ENCODE results near the gene SLCO1A2.
"Not testable (repeated sequence)": the region's sequence is repeated elsewhere in the genome, so short reads cannot be mapped to it uniquely, and the experiment has no call there.

Gene SLCO1A2

GRCh38 chr12:21334771-21335325 is at the start of gene SLCO1A2:
Gene SLCO1A2 (minus strand): TSS chr12:21334917. CDS start chr12:21334647, 270 bp downstream.
- no peak for DNase-seq

DNA sequence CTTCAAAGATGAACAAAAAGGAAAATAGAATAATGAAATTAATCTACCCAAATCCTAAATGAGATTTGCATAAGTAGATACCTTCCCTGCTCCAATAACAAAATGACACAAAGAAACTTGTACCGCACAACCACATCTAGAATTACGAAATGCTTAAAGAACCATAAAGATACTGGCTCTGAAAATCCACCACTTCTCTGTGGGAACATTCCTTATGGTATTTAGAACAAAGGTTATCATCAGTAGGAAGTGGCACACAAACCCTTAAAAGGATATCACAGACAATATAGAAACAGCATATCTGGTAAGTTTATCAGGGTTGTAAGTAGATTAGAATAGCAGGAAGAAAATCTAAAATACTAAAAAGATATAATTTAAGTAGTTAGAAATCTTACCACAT is 49.5 kb upstream of the SLCO1A2 start:
- DNase-seq, result no peak

DNA sequence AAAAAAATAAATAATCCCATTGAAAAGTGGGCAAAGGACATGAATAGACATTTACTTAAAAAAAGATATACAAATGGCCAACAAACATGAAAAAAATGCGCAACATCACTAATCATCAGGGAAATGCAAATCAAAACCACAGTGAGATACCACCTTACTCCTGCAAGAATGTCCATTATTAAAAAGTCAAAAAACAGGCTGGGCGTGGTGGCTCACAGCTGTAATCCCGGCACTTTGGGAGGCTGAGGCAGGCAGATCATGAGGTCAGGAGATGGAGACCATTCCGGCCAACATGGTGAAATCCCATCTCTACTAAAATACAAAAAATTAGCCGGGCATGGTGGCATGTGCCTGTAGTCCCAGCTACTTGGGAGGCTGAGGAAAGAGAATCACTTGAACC is 46.6 kb upstream of the SLCO1A2 start:
- DNase-seq, result not testable (repeated sequence)

GRCh38 chr12:21379218-21379617 is 44.5 kb upstream of the SLCO1A2 start:
- DNase-seq, result no peak

GRCh38 chr12:21372602-21373001 is 37.9 kb upstream of the SLCO1A2 start, which contains the start of gene IAPP:
Gene IAPP (plus strand): TSS chr12:21372902. CDS start chr12:21373352, 450 bp downstream.
- no peak for DNase-seq

GRCh38 chr12:21370845-21371449 is 36.2 kb upstream of the SLCO1A2 start:
- no peak for DNase-seq

GRCh38 chr12:21369141-21369980 is 34.6 kb upstream of the SLCO1A2 start:
- no peak for DNase-seq

GRCh38 chr12:21360632-21361031 is 25.9 kb upstream of the SLCO1A2 start:
- DNase-seq, result not testable (repeated sequence)

DNA sequence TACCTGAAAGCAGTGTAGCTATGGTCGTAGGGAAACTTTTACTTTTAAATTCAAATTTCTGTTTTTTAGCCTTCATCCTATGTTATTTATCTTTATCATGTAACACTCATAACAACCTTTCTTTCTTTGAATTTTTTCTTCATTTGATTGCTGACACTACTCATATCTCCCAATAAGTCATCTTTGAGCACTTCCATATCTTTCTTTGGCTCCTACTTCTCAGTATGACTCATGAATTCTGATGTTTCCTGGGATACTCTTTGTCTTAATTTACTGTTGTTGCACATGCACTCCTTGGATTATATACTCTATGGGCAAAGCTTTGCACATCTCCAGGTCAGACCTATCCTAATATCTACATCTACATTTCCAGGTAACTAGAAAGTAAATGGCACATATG is 19.9 kb upstream of the SLCO1A2 start:
- no peak for DNase-seq

- no peak for DNase-seq
Measured at GRCh38 chr12:21353948-21354347, 19.2 kb upstream of the SLCO1A2 start.

DNA sequence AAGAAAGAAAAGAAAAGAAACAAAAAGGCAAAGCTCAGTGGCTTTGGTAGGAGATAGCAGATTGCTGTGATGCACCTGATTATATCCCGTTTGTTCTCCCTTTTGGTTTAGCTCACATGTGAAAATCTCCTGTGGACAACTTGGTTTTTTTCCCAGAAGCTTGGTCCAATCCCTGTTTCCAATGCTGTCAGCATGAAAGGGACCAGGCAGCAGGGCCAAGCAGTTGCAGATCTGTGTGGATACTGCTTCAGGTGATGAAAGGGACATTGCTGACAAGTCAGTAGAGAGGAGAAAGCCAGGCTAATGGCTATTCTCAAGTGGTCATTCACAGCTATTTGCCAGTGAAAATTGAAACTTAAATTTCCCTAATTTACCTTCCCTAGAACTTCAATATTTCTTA is 18.8 kb upstream of the SLCO1A2 start:
- DNase-seq, result no peak

DNA sequence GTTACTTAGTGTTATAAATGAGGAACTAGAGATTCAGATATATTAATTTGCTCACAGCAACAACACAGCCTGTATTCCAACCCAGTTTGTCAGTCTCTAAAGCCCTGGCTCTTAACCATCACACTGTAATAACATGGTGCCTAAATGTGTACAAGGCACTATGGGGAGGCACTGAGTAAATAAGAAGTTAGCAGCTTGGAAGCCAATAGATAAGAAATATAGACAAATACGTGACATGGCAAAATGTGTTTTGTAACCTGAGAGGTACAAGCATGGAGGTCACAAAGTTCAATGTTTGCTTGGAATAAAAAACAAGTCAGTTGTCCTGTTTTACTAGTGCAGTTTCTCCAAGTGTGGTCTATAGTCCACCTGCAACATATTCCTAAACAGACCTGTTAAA is 16.3 kb upstream of the SLCO1A2 start:
- no peak for DNase-seq

GRCh38 chr12:21346542-21347205 is 12.0 kb upstream of the SLCO1A2 start:
- no peak for DNase-seq

DNA sequence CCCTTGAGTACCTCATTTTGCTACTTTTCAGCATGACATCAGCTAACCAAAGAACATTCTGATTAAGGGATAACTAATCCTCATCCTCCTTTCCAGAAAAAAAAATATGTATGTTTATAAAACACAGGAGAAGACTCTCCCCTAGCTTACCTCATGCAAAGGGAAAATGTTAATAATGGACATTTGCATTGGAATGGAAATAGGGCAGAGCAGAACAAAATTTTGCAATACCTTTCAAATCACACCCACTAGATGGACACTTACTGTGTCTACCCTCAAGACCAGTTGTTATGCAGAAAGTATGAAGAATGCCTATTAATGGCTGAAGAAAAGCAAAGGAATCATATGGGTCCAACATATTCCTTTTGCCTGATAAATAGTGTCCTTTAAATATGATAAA is 8.9 kb upstream of the SLCO1A2 start:
- no peak for DNase-seq

DNA sequence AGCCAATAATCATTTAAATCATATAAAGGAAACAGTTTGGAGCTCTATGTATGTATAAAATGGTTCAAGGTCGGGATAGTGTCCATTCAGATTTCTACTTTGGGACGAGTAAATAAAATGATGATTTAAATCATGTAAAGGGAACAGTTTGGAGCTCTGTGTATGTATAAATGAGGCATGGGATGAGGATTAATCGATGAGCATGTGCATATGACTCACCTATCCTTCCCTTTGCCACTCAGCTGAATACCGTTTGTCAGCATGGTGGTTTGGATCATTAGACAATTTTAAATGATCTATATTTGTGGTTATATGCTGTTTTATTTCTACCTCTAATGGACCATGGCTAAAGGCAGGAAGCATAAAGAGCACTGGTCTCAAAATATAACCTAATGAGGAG is 7.1 kb upstream of the SLCO1A2 start:
- no peak for DNase-seq

DNA sequence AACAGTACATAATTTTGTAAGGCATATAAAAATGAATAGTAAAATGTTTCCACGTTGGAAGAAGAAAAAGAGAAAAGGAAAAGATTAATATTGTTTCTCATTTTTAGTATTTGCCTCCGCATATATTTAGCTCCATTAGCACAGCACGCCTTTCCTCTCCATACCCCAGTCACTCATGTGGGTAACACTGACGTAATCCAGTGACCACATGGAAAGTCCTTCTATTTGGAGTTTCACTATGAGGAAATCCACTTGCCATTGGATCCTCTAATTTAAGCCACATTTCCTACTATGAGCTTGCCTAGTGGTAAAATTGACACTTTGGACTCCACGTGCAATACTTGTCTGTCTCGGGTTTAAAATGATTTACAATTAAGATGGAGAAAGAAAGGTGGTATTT is 5.7 kb upstream of the SLCO1A2 start:
- no peak for DNase-seq

- no peak for DNase-seq
Measured at GRCh38 chr12:21339921-21340320, 5.2 kb upstream of the SLCO1A2 start.

GRCh38 chr12:21337959-21338744 is 3.4 kb upstream of the SLCO1A2 start:
- DNase-seq, result no peak

DNA sequence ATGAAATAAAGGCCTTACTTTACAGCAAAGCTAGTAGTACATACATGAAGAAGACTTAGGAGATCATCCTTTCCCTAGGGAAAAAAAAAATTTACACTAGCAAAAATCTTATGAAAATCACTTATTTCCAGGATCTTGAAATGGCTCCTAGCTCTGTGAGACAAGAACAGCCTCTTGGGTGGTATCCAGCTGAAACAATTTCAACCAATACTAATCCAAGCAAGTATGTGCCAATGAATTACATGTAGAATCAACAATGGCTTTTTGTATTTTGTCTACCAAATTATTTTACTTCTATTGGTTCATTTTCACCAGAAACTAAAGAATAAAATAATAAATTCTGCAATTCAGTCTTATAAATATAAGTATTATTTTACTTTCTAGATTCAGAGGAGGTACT is 2.7 kb upstream of the SLCO1A2 start:
- no peak for DNase-seq

GRCh38 chr12:21336656-21337055 is 1.9 kb upstream of the SLCO1A2 start:
- DNase-seq, result no peak

DNA sequence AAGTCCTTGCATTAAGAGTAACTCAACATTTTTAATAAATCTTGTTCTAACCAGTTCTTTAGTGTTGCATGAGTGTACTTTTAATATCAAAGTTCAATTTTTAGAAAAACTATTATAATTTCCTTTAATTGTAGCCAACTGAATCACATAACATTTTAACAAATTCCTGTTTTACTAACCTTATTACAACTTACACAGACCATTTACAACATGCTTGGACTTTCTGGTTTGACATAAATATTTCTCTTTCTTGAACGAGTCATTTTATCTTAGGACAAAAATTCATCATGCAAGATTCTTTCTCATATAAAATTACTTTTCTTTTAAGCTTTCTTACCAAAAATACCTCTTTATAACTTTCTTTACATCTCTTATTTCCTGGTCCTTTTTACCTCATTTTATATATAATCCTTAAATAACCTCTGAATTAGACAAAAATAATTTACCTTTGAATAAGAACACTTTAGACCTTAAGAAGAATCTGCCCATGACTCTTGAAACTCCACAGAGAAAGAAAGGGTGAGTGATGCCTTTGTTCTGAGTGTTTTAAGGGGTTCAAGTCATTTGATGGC is 3.9 kb downstream of the SLCO1A2 start:
- no peak for DNase-seq

GRCh38 chr12:21328578-21328977 is 6.1 kb downstream of the SLCO1A2 start:
- DNase-seq, result no peak

All from T1000 (cell line).